ENCODE data around the gene STRADB.
"Not testable (repeated sequence)": the region's sequence is repeated elsewhere in the genome, so short reads cannot be mapped to it uniquely, and the experiment has no call there.

STRADB gene

GRCh38 chr2:201430839-201431238 lies 20.7 kb upstream of the STRADB start:
- DNase-seq: no peak

GRCh38 chr2:201432038-201432620 lies 19.4 kb upstream of the STRADB start:
- no peak for DNase-seq

DNA sequence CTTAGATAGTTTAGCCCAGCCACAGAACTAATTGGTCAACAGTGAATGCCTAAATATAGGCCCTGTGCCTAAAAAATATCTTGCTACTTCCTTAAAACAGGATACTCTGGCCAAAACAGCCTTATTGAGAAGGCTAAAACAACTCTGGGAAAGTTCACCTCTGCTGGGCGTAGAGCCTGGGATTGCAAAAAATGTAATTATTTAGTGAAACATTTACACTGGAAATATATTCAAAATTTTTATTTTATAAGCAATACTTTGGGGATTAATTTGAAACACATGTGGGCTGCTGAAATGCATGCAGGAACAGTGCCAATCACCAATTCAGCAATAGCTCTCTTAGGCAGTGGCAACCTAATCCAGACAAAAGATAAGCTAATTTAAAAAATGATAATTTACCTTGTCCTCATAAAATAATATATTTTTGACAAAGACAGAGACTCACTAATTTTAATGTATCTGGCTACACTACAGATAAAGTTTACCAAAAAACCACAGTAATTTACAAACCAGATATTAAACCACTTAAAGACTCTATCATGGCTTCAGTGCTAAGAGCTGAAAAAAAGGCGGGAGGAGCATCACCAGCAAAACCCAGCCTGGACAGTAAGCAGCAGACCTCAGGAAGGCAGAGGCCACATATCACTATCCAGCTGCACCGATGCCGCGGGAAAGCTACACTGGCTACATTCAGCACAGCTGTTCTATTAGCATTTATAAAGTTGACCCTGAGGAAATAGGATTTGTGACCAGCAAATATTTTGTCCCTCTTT lies 18.7 kb upstream of the STRADB start:
- DNase-seq: peak; percentile 40

DNA sequence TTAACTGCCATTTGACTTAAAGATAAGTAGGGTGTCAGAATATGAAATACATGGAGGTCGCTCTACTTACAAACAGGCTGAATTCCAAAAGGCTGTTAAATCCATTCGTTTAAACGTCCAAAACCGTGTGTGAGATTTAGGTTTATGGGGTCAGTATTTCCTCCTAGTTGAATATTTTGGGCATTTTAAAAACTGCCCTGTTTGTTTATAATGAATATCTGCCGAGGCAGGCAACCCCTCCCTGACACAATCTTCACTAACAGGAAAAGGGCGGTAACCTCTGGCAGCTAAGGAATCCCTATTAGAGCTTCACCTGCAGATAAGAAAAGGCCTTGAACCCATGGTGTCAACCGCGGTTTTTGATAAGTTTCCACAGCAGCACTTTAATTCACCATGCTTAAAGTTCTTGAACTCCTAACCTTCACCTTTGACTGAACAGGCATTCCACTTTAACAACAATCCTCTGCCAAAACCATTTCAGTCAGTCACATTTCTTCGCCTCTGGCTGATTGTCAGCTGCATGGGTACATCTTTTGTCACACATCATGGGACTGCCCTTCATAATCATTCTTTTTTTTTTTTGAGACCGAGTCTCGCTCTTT lies 18.0 kb upstream of the STRADB start:
- DNase-seq: no peak

- no peak for DNase-seq
Measured at GRCh38 chr2:201436141-201436540, 15.4 kb upstream of the STRADB start.

- not testable (repeated sequence) for DNase-seq
Measured at GRCh38 chr2:201439336-201439922, 12.1 kb upstream of the STRADB start.

- no peak for DNase-seq
Measured at GRCh38 chr2:201440182-201440581, 11.4 kb upstream of the STRADB start.

DNA sequence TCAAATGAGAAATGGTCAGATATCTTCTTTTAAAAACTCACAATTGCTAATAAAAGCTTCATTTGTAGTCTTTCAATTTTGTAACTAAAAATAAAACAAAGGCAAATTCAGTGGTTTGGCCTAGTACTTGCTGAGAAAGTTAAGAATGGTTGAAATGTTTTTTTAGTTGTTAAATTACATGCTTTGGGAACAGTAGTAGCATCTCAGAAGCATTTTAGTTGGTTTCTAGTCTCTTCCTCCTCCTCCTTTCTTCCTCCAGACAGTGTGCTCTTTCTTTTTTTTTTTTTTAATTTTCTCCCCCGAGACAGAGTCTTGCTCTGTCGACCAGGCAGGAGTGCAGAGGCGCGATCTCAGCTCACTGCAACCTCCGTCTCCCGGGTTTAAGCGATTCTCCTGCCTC lies 10.1 kb upstream of the STRADB start:
- DNase-seq: no peak

- no peak for DNase-seq
Measured at GRCh38 chr2:201444746-201445465, 6.6 kb upstream of the STRADB start.

GRCh38 chr2:201447086-201447485 lies 4.5 kb upstream of the STRADB start:
- no peak for DNase-seq

- DNase-seq: no peak
Measured at GRCh38 chr2:201448061-201448460, 3.5 kb upstream of the STRADB start.

GRCh38 chr2:201448701-201449100 lies 2.8 kb upstream of the STRADB start:
- no peak for DNase-seq

DNA sequence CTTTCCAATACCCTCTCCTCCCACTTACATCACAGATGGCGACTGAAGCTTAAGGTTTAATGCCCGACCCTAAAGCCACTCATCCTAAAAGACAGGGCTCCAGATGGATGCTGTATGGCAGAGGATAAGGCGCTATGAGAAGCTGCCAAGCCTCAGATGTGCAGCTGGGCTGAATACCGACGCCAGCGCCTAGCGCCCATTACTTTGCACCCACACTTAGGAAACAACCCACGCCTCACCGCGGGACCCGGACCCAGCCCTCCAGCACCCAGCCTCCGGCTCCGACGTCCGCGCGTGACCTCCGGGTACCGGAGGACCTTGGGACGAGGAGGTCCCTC lies 617 bp upstream of the STRADB start:
- peak; percentile 37 for DNase-seq

GRCh38 chr2:201452058-201452921 lies 750 bp downstream of the STRADB start:
- DNase-seq: no peak

- DNase-seq: no peak
Measured at GRCh38 chr2:201452922-201453643, 1.5 kb downstream of the STRADB start.

- no peak for DNase-seq
Measured at GRCh38 chr2:201458381-201458780, 6.8 kb downstream of the STRADB start.

DNA sequence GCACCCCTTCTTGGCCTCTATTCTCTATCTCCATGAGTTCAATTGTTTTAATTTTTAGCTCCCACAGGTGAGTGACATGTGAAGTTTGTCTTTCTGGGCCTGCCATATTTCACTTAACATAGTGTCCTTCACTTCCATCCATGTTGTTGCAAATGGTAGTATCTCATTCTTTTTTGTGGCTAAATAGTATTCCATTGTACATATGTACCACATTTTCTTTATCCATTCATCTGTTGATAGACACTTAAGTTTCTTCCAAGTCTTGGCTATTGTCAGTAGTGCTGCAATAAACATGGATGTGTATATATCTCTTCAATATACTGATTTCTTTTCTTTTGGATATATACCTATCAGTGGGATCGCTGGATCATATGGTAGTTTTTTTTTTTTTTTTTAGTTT lies 9.0 kb downstream of the STRADB start:
- no peak for DNase-seq

DNA sequence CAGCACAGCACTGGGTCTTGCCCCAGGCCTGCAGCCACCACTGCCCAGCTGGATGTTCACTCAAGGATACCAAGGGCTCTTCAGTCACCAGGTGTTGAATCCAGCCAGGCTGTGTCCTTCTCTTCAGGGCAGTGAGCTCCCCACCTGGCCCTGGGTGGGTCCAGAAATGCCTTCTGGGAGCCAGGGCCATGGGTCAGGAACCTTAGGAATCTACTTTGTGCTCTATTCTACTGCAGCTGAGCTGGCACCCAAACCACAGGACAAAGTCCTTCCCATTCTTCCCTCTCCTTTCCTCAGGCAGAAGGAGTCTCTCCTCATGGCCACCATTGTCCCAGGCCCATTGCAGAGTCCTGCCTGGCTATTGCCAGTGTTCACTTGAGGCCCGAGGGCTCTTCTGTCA lies 13.0 kb downstream of the STRADB start:
- no peak for DNase-seq

DNA sequence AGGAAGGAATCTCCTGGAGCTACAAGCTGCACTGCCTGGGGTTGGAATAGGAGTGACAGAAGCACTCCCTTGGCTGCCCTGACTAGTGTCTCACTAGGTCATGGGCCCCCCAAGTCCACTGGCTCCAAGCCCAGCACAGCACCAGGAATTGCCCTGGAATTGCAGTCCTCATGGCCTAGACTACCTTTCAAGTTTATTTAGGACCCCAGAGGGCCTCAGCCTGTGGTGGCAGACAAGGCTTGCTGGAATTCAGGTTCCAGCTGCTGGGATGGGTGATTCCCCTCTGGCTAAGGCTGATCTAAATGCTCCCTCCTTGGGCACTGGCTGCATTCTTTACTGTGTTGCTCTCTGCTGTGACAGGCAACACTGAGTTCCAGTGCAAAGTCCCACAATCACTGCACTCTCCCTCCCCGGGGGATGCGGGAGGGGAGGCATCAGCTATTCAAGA lies 14.0 kb downstream of the STRADB start:
- no peak for DNase-seq

GRCh38 chr2:201466050-201466675 lies 14.6 kb downstream of the STRADB start:
- DNase-seq: peak; percentile 92

DNA sequence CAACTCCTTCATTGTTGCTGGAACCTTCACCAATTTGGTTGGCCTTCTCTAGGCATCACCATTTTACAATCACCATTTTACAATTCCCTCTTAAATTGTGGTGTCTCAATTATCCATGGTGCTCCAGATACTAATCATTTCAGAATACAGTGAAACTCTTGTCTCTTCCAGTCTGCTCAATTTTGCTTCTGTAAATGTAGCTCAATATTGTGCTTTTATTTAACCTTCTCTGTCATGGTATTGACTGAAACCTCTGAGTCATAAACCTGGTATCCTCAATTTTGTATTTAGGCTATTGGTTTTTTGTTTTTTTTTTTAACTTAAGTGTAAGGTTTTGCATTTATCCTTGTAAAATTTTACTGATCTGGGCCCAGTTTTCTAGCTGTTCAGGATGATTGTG lies 16.1 kb downstream of the STRADB start:
- DNase-seq: no peak

Data from DMS 273 treated with DMSO at 0.1 percent for 48 hours (cell line).